ENCODE results near the gene ARPP21.
"Not testable (repeated sequence)": the region's sequence is repeated elsewhere in the genome, so short reads cannot be mapped to it uniquely, and the experiment has no call there.

The ARPP21 gene

GRCh38 chr3:35639254-35640186 lies at the start of gene ARPP21:
Gene ARPP21, plus strand, starts transcription at chr3:35639525. Its CDS starts 42,227 bp downstream, at chr3:35681752.
- no peak for DNase-seq

DNA sequence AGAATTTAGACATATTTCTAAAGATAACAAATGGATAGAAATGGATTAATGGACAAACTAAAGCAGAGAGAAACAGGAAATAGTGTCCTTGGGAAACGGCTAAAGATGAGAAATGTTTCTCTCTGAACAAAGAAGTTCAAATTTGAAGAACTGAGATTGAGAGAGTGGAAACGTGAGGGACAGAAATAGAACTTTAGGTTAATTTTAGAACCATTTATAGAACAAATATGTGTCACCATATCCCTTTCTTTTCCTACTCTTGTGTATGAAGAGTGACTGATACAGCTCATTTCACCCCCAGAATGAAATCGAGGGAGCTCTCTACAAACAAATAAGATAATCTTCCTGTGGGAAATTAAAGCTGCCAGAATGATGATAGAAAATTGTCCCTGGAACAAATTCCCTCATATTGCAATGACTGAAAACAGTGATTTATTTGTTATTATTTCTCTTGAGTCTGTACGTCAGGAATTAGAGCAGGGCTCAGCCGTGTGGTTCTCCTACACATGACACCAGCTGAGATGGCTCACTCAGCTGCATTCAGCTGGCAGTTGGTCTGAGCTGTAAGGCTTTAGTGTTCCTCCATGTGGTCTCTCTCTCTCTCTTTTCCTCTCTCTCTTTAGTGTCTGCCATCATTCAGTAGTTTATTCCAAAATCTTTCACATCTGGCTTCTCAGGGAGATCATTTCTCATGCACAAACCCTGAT lies 46.6 kb upstream of the ARPP21 start:
- no peak for DNase-seq

- no peak for DNase-seq
These were observed 44.6 kb upstream of the ARPP21 start for GRCh38 chr3:35594739-35595138.

GRCh38 chr3:35596335-35596995 lies 42.9 kb upstream of the ARPP21 start:
- no peak for DNase-seq

GRCh38 chr3:35597490-35597889 lies 41.8 kb upstream of the ARPP21 start:
- no peak for DNase-seq

- no peak for DNase-seq
These were observed 40.5 kb upstream of the ARPP21 start for GRCh38 chr3:35598804-35599203.

- no peak for DNase-seq
These were observed 37.4 kb upstream of the ARPP21 start for GRCh38 chr3:35601959-35602358.

GRCh38 chr3:35602395-35602936 lies 36.9 kb upstream of the ARPP21 start:
- no peak for DNase-seq

- no peak for DNase-seq
These were observed 23.0 kb upstream of the ARPP21 start for GRCh38 chr3:35616346-35616745.

DNA sequence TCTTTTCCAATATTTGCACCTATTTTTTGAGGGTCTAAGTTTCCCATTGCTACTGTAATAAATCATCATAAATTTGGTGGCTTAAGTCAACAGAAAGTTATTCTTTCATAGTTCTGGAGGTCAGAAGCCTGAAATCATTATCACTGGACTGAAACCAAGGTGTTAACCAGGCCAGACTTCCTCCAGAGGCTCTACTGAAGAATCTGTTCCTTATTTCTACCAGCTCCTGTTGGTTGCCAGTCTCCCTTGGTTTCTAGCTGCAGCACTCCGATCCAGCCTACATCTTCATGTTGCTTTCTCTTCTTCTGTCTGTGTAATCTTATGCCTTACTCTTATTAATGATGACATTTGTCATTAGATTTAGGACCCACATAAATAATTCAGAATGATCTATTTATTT lies 22.0 kb upstream of the ARPP21 start:
- DNase-seq, result no peak

DNA sequence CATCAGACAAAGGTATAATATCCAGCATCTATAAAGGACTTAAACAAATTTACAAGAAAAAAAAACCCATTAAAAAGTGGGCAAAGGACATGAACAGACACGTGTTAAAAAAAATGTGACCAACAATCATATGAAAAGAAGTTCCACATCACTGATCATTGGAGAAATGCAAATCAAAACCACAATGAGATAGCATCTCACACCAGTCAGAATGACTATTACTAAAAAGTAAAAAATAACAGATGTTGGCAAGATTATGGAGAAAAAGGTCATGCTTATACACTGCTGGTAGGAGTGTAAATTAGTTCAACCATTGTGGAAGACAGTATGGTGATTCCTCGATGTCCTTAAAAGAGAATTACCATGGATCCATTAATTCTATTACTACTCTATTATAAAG lies 19.1 kb upstream of the ARPP21 start:
- DNase-seq, result not testable (repeated sequence)

- DNase-seq, result no peak
These were observed 14.6 kb upstream of the ARPP21 start for GRCh38 chr3:35624698-35625097.

- no peak for DNase-seq
These were observed 5.8 kb upstream of the ARPP21 start for GRCh38 chr3:35633332-35634124.

GRCh38 chr3:35635407-35635806 lies 3.9 kb upstream of the ARPP21 start:
- DNase-seq, result no peak

DNA sequence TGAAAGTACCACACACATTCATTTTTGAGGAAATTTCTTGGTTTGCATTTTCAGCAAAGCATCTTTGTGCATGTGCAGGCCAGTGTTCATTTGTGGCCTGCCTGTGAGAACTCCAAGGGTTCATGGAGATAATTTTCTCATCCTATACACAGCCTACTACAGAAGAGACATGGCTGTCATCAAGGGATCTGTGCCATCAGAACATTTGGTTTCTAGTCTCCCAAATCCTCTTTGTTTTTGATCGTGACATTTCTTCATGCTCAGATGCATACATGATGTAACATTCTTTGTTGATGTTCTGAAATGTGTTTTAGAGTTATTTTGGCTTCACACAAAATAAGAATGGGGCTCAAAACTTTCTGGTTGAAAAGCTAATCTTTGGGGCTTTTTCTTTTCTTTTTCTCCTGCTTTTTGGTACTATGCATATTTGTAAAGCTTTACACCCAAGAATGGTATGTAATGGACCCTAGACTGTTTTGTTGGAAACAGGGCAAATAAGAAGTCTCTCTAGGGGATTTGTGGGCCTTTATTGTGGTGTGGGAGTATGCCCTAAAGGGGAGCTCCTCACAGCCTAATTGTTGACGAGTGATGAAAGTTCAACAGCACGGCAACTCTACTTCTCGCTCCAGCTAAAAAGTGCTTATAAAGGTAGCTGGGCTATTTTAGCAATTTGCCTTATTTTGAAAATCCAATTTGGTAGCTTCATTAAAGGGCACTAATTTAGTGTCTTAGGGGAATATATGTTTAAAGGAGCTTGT lies 3.2 kb upstream of the ARPP21 start:
- DNase-seq, result no peak

- DNase-seq, result no peak
These were observed 910 bp upstream of the ARPP21 start for GRCh38 chr3:35638251-35638979.

DNA sequence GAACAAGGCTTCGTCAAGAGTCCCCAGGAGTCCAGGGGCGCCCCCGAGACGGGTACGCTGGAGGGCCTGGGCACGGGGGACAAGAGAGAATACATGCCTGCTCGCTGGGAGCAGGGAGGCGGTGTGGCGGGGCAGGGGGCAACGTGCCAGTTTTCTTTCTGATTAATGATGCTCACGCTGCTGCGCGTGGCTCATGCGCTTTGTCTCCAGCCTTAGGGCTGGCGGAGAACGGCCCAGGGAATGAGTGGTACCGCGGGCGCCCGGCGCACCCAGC lies 408 bp upstream of the ARPP21 start:
- no peak for DNase-seq

DNA sequence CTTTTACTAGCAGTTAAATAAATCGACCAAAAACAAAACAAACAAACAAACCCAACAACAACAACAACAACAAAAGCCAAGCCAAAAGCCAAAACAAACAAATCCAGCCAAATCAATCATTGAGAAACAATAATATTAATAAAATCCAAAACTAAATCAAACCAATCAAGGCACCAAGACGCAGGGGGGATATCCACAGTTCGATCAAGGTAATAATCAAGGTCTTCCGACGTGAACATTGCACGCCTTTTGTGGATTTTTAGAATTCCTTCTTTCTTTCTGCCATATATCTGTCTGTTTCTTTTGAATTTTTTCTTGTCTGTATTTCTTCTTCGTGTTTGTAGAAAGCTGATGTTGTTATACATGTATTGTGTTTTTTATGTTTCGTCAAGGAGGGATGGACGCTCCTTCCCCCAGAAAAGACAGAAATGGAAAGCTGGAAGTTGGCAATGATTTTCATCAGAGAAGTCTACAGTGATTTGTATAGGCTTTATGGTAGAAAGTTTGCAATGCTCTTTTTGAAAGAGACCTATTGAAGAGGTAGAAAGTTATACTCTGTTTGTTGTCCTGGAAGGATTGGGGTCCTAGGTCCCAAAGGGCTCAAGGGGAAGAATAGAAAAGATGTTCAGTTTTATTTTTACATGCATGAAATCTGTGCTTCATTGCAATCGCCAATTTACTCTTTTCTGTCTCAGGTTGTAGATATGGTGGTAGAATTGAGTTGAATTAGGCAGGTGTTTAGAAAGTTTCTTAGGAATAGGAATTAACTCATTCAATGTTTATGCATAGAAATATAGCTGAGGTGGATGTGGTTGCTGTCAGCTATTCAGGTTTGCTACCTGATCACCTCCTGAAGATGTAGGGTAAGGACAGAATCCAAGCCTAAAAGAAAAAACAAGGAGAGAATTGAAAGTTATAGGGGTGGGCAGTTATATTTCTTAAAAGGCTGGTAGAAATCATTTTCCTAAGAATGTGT lies 1.2 kb downstream of the ARPP21 start:
- no peak for DNase-seq

DNA sequence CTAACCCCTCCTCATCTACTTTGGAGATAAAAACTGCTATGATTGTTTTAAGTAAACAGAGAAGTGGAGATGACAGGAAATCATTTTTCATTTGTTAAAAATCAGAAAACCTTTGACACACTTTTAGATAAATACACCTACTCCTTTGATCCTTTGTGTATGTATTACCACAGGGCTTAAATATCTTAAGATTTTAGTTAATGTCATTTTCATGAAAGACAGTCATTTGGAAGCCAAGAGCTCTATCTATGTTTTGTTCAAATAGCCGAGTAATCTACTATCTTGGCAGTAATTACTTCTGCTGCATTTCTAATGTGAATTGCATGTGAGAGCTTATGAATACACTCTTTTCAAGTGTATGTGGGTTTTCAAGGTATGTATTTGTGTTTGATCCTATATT lies 2.0 kb downstream of the ARPP21 start:
- DNase-seq, result no peak

Data from CD4-positive, alpha-beta T cell treated with Interleukin-10 for 1 hour (primary cell).